DOHH2 (cell line): ENCODE results near the gene CUEDC1.

ENCODE experiments used
- H3F3A ChIP-seq: fragments of 200-600 bp; sonication (generic), shearing (Covaris generic); 2 replicates; pipeline ENCODE4 v1.6.0; 2016; ENCODE audit warnings: antibody characterized with exemption, mild to moderate bottlenecking; ENCODE audit not compliant: control insufficient read depth, insufficient read depth
- H3K27ac ChIP-seq: fragments of 200-600 bp; sonication (generic); 2 replicates; pipeline ENCODE4 v1.5.1; 2014; ENCODE audit warnings: low read depth, mild to moderate bottlenecking, low read length, moderate library complexity
- H3K27me3 ChIP-seq: fragments of 200-600 bp; sonication (generic); 2 replicates; pipeline ENCODE4 v1.6.1; 2014; ENCODE audit warnings: mild to moderate bottlenecking, low read length, mixed read lengths; ENCODE audit not compliant: control insufficient read depth
- H3K36me3 ChIP-seq: fragments of 200-600 bp; sonication (generic); 2 replicates; pipeline ENCODE4 v1.6.1; 2014; ENCODE audit warnings: mild to moderate bottlenecking, low read length, moderate library complexity, mixed read lengths; ENCODE audit not compliant: control insufficient read depth
- H3K4me1 ChIP-seq: fragments of 200-600 bp; sonication (generic); 2 replicates; pipeline ENCODE4 v1.6.1; 2014; ENCODE audit warnings: mild to moderate bottlenecking, low read length, mixed read lengths; ENCODE audit not compliant: control insufficient read depth
- H3K4me2 ChIP-seq: fragments of 200-600 bp; sonication (generic); 2 replicates; pipeline ENCODE4 v1.6.0; 2014; ENCODE audit warnings: mild to moderate bottlenecking, low read length, moderate library complexity
- H3K4me3 ChIP-seq: fragments of 200-600 bp; sonication (generic); 2 replicates; pipeline ENCODE4 v1.5.1; 2014; ENCODE audit warnings: mild to moderate bottlenecking, low read length, mixed read lengths
- H3K79me2 ChIP-seq: fragments of 200-600 bp; sonication (generic); 2 replicates; pipeline ENCODE4 v1.6.1; 2014; ENCODE audit warnings: mild to moderate bottlenecking, low read length, mixed read lengths; ENCODE audit not compliant: control insufficient read depth
- H3K9me2 ChIP-seq: fragments of 200-600 bp; sonication (generic); replicated peaks from 2 replicates; pipeline ENCODE4 v1.6.1; 2014; ENCODE audit warnings: mild to moderate bottlenecking, low read length, mixed read lengths; ENCODE audit not compliant: control insufficient read depth
- H3K9me3 ChIP-seq: fragments of 200-600 bp; sonication (generic); 2 replicates; pipeline ENCODE4 v1.6.1; 2014; ENCODE audit warnings: antibody characterized with exemption, low read length, mixed read lengths; ENCODE audit not compliant: control insufficient read depth, insufficient read depth
- H4K20me1 ChIP-seq: fragments of 200-600 bp; sonication (generic); 2 replicates; pipeline ENCODE4 v1.6.0; 2014; ENCODE audit warnings: low read depth, mild to moderate bottlenecking, antibody characterized with exemption, low read length, moderate library complexity; ENCODE audit not compliant: control insufficient read depth, insufficient read depth
- EZH2phosphoT487 ChIP-seq: fragments of 200-600 bp; sonication (generic); IDR thresholded peaks from 2 replicates; pipeline ENCODE4 v1.6.1; 2017; ENCODE audit warnings: borderline replicate concordance, mild to moderate bottlenecking, antibody characterized with exemption, low read length, moderate library complexity, mixed read lengths
- TF ChIP-seq, protein P1 (sequence below): fragments of 200-600 bp; sonication (generic); IDR thresholded peaks from one replicate; pipeline ENCODE4 v1.5.1; 2014; ENCODE audit warnings: antibody characterized with exemption, mild to moderate bottlenecking, low read depth, low read length; ENCODE audit not compliant: poor library complexity, severe bottlenecking

The CUEDC1 gene

DNA sequence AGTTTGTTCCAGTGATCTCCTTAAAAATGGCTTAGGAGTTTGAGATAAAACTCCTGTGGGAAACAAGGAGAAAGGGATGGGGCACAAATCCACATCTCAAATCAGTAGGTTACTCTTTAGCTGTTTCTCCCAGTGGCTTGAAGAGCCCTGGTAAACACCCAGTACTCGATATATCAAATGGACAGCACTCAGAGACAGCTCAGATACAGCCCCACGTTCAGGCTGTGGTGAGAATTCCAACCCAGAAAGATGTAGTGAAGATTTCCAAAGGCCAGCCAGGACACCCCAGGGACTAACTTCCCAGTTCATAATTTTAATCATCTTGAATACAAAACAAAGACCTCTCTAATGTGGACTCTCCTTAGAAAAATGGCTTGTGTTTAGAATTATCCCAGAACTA is 39.2 kb upstream of the CUEDC1 start:
- H3K27ac ChIP-seq = peak overlapping the region; percentile 34; the same call in 1 of the 2 replicates
- no peaks in the 10 kb centered on the region for H3K27me3 ChIP-seq
- TF ChIP-seq EZH2phosphoT487 = no peak
- TF ChIP-seq, protein P1, sequence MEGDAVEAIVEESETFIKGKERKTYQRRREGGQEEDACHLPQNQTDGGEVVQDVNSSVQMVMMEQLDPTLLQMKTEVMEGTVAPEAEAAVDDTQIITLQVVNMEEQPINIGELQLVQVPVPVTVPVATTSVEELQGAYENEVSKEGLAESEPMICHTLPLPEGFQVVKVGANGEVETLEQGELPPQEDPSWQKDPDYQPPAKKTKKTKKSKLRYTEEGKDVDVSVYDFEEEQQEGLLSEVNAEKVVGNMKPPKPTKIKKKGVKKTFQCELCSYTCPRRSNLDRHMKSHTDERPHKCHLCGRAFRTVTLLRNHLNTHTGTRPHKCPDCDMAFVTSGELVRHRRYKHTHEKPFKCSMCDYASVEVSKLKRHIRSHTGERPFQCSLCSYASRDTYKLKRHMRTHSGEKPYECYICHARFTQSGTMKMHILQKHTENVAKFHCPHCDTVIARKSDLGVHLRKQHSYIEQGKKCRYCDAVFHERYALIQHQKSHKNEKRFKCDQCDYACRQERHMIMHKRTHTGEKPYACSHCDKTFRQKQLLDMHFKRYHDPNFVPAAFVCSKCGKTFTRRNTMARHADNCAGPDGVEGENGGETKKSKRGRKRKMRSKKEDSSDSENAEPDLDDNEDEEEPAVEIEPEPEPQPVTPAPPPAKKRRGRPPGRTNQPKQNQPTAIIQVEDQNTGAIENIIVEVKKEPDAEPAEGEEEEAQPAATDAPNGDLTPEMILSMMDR = no peak
- H3K4me2 ChIP-seq = peak overlapping the region; percentile 12
- peaks cover 33% of the 10 kb centered on the region for H3K36me3 ChIP-seq
- H4K20me1 ChIP-seq = peaks cover 8% of the 10 kb centered on the region
- peaks cover 58% of the 10 kb centered on the region for H3K4me1 ChIP-seq
- H3K9me3 ChIP-seq = no peaks in the 10 kb centered on the region
- no peak overlapping the region for H3K4me3 ChIP-seq
- H3K79me2 ChIP-seq = peaks cover 5% of the 10 kb centered on the region
- no peaks in the 10 kb centered on the region for H3K9me2 ChIP-seq
- H3F3A ChIP-seq = peaks cover 84% of the 10 kb centered on the region

DNA sequence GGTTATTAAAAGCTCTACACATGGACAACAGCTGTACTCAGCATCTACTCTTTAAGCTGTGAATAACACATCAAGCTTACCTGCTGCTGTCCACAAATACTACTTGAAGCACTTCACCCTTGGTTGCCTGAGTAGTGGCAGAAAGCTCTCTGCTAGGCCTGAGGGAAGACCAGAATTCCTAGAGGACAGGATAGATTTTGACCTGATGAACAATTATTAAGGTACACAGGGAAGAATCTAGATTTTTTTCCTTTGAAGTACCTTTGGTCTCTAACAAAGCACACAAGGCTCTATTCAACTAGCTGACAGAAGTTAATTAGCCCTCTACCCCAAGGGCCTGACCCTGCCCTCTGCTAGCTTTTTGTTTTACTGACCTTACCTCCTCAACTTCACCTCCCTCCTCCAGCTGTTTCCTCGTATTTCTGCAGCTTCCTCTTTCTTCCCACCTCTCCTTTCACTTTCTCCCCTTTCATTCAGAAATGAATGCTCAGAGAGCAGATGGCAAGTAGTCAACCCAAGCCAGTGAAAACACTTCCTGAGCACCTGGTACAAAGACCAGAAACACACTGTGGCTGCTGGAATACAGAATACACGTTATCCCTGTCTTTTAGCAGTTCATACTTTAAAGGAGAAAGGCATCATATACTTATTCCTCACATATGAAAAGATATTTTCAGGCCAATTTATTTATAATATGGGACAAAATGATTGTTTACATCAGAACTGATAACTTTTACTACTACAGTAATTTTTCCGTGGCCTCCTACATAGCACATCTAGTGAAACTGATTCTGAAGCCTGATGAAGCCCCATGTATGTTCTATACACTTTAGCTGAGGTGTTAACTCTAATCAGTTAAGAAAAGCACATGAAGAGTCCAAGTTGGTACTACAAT is 38.5 kb upstream of the CUEDC1 start:
- H3K4me2 ChIP-seq = peak overlapping the region; percentile 12
- no peak overlapping the region for H3K4me3 ChIP-seq
- peaks cover 78% of the 10 kb centered on the region for H3F3A ChIP-seq
- no peak for TF ChIP-seq EZH2phosphoT487
- TF ChIP-seq, protein P1 = no peak
- 0 out of 2 replicates have a peak, but pooled peaks cover 3% of the 10 kb centered on the region for H4K20me1 ChIP-seq
- no peaks in the 10 kb centered on the region for H3K9me3 ChIP-seq
- no peaks in the 10 kb centered on the region for H3K27me3 ChIP-seq
- H3K9me2 ChIP-seq = no peaks in the 10 kb centered on the region
- peaks cover 26% of the 10 kb centered on the region for H3K36me3 ChIP-seq
- peak overlapping the region; percentile 34 for H3K27ac ChIP-seq
- H3K4me1 ChIP-seq = peaks cover 58% of the 10 kb centered on the region
- no peaks in the 10 kb centered on the region for H3K79me2 ChIP-seq

DNA sequence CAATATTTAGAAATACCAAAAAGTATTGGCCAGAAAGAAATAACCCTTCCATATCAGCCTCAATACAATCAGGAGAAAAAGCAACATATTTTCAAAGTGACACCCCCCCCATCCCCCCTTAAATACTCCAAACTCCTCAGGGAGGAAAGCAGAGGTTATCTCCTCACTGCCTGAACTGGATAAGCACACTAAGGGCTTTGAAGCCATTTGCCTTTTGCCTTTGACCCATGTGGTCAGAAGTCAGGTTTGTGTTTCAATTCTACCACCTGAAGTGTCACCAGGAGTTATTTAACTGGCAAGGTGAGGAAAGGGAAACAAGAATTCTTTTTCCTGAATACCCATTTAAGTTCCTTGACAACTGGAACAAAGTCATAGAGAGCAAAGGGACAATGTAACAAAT is 36.3 kb upstream of the CUEDC1 start:
- TF ChIP-seq, protein P1 = no peak
- no peak for TF ChIP-seq EZH2phosphoT487
- Histone ChIP-seq H4K20me1 (peaks cover 5% of the 10 kb centered on the region; the same call in 1 of the 2 replicates), H3K36me3 (peaks cover 10% of the 10 kb centered on the region), H3K9me2 (no peaks in the 10 kb centered on the region), H3K4me3 (no peak overlapping the region), H3K79me2 (peaks cover 12% of the 10 kb centered on the region), H3K9me3 (no peaks in the 10 kb centered on the region), H3K4me1 (peaks cover 50% of the 10 kb centered on the region), H3K27me3 (no peaks in the 10 kb centered on the region), H3K4me2 (no peak overlapping the region), H3F3A (peaks cover 57% of the 10 kb centered on the region), H3K27ac (no peak overlapping the region)
